Measurements from ENCODE around the gene TSNAXIP1. TPM values are rescaled to one million over a fixed set of nuclear protein-coding genes. Genes with fewer than 3 reads are reported as not detected.
A peak's percentile ranks its signal among the peaks of the same experiment; 100 is the strongest.

Gene TSNAXIP1
- polyA plus RNA-seq, 3 donors = 0.23 TPM; not detected in 2

DNA sequence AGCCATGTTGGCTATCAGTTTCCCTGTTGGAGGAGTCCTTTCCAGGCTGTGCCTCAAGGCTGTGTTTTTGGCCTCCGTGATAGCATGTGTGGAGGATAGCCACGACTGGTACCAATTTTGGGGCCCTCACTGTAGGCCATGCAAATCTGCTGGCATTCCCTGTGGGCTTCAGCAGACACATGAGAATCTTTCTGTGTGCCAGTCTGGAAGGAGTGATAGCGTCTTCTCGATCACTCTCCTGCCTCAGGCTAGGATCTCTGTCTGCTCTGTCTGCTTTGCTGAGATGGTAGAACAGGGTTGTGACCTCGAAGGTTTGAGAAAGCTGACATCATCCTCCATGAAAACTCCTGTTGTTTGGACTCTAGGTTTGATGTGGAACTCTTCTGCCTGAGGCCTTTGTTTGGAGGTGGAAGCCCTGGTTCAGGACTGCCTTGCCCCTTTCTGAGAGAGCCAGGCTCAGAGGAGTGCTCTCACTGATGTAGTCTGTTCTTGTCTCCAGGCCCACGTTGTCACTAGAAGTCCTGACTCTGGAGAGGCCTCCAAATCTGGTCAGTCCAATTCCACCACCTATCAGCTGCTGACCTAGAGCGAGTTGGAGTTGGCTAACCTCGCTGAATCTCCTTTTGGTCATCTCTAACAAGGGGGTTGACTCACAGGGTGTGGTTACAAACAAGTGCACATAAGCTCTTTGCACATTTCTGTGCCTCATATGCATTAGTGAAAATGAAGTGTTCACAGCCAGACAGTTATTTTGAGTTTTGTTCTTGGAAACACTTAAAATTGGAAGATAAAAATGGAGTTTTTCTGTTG lies 54.1 kb downstream of the TSNAXIP1 start:
- H3K4me1 ChIP-seq (ENCODE audit: control insufficient read depth in 1 of 2, insufficient read depth in 2 of 2, low read length in 2 of 2) = peaks cover 4 to 12% of the 10 kb centered on the region in 2 donors
- peaks cover 83% of the 10 kb centered on the region for H3K79me2 ChIP-seq (ENCODE audit: insufficient read depth, low read length)
- no peaks in the 10 kb centered on the region for H3K9me3 ChIP-seq (replicated peaks in 1 of 2; ENCODE audit: control insufficient read depth in 1 of 2, insufficient read depth in 1 of 2, low read length in 2 of 2)
- TF ChIP-seq, protein P1, sequence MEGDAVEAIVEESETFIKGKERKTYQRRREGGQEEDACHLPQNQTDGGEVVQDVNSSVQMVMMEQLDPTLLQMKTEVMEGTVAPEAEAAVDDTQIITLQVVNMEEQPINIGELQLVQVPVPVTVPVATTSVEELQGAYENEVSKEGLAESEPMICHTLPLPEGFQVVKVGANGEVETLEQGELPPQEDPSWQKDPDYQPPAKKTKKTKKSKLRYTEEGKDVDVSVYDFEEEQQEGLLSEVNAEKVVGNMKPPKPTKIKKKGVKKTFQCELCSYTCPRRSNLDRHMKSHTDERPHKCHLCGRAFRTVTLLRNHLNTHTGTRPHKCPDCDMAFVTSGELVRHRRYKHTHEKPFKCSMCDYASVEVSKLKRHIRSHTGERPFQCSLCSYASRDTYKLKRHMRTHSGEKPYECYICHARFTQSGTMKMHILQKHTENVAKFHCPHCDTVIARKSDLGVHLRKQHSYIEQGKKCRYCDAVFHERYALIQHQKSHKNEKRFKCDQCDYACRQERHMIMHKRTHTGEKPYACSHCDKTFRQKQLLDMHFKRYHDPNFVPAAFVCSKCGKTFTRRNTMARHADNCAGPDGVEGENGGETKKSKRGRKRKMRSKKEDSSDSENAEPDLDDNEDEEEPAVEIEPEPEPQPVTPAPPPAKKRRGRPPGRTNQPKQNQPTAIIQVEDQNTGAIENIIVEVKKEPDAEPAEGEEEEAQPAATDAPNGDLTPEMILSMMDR (IDR thresholded peaks at IDR 0.05) = no peak
- DNase-seq = no peak
- Mint-ChIP-seq H3K9me3 (peaks cover 0 to 2% (median 0%) of the 10 kb centered on the region in 7 donors), H3K4me1 (peaks cover 23% of the 10 kb centered on the region), H3K36me3 (peaks cover 26 to 31% of the 10 kb centered on the region in 2 donors), H3K4me3 (no peak overlapping the region), H3K27ac (peak overlapping the region in 6 of 7 donors; percentile 65 to 92 (median 79)), H3K27me3 (ENCODE audit: low read depth in 3 of 3) (no peaks in the 10 kb centered on the region)
- no peaks in the 10 kb centered on the region for H3K27me3 ChIP-seq (ENCODE audit: control insufficient read depth in 2 of 2, insufficient read depth in 2 of 2, low read length in 2 of 2)
- peaks cover 15 to 44% of the 10 kb centered on the region in 2 donors for H3K36me3 ChIP-seq (replicated peaks in 1 of 2; ENCODE audit: control insufficient read depth in 1 of 2, insufficient read depth in 2 of 2, low read length in 2 of 2)
- 97% methylated on average over 4 of the region's 8 CpGs for WGBS (ENCODE audit: insufficient coverage)
- no peak overlapping the region for H3K9ac ChIP-seq (ENCODE audit: insufficient read depth, low read length, poor library complexity, severe bottlenecking)
- no peak overlapping the region for H2AFZ ChIP-seq (ENCODE audit: insufficient read depth, low read depth, low read length, poor library complexity, severe bottlenecking)
- no peak overlapping the region for H3K4me2 ChIP-seq (replicated peaks; ENCODE audit: extremely low read depth, low read length, poor library complexity, severe bottlenecking)
- no peak overlapping the region for H3K4me3 ChIP-seq (replicated peaks in 1 of 3; ENCODE audit: low read depth in 2 of 3, low read length in 3 of 3)
- intact Hi-C loops (cut with micrococcal nuclease) = no loop called here
- H3K27ac ChIP-seq (ENCODE audit: low read depth in 1 of 2, low read length in 2 of 2) = peak overlapping the region in 1 of 2 donors; percentile 59
- peaks cover 42% of the 10 kb centered on the region for H4K20me1 ChIP-seq (ENCODE audit: insufficient read depth, low read length)

- H3K27ac Mint-ChIP-seq = peak overlapping the region in 3 of 7 donors; percentile 56 to 58 (median 56)
- H3K27me3 Mint-ChIP-seq (ENCODE audit: low read depth in 3 of 3) = no peaks in the 10 kb centered on the region
- peaks cover 31% of the 10 kb centered on the region for H4K20me1 ChIP-seq (ENCODE audit: insufficient read depth, low read length)
- no peak overlapping the region for H2AFZ ChIP-seq (ENCODE audit: insufficient read depth, low read depth, low read length, poor library complexity, severe bottlenecking)
- no peaks in the 10 kb centered on the region for H3K9me3 ChIP-seq (replicated peaks in 1 of 2; ENCODE audit: control insufficient read depth in 1 of 2, insufficient read depth in 1 of 2, low read length in 2 of 2)
- H3K36me3 ChIP-seq (replicated peaks in 1 of 2; ENCODE audit: control insufficient read depth in 1 of 2, insufficient read depth in 2 of 2, low read length in 2 of 2) = peaks cover 22 to 55% of the 10 kb centered on the region in 2 donors
- H3K27me3 ChIP-seq (ENCODE audit: control insufficient read depth in 2 of 2, insufficient read depth in 2 of 2, low read length in 2 of 2) = no peaks in the 10 kb centered on the region
- H3K4me1 ChIP-seq (ENCODE audit: control insufficient read depth in 1 of 2, insufficient read depth in 2 of 2, low read length in 2 of 2) = peaks cover 4 to 12% of the 10 kb centered on the region in 2 donors
- intact Hi-C loops (cut with micrococcal nuclease) = no loop called here
- TF ChIP-seq, protein P1 (IDR thresholded peaks at IDR 0.05) = no peak
- no peak for DNase-seq
- no peak overlapping the region for H3K9ac ChIP-seq (ENCODE audit: insufficient read depth, low read length, poor library complexity, severe bottlenecking)
- peaks cover 35 to 41% of the 10 kb centered on the region in 2 donors for H3K36me3 Mint-ChIP-seq
- peak overlapping the region in 1 of 2 donors; percentile 59 for H3K27ac ChIP-seq (ENCODE audit: low read depth in 1 of 2, low read length in 2 of 2)
- H3K4me3 ChIP-seq (replicated peaks in 1 of 3; ENCODE audit: low read depth in 2 of 3, low read length in 3 of 3) = no peak overlapping the region
- H3K4me1 Mint-ChIP-seq = peaks cover 23% of the 10 kb centered on the region
- H3K4me3 Mint-ChIP-seq = no peak overlapping the region
- peaks cover 0 to 2% (median 0%) of the 10 kb centered on the region in 7 donors for H3K9me3 Mint-ChIP-seq
- 96% methylated on average over 3 of the region's 6 CpGs for WGBS (ENCODE audit: insufficient coverage)
- H3K4me2 ChIP-seq (replicated peaks; ENCODE audit: extremely low read depth, low read length, poor library complexity, severe bottlenecking) = no peak overlapping the region
- H3K79me2 ChIP-seq (ENCODE audit: insufficient read depth, low read length) = peaks cover 72% of the 10 kb centered on the region
These were observed 55.2 kb downstream of the TSNAXIP1 start for GRCh38 chr16:67861877-67862276.

Measured in CD14-positive monocyte (primary cell).